Liver (tissue), 9 donors: ENCODE results near the gene KCNQ1. TPM values are rescaled to one million over a fixed set of nuclear protein-coding genes. Genes with fewer than 3 reads are reported as not detected.

Experiments
- DNase-seq: peaks from one replicate; pipeline ENCODE4 v3.0.0-alpha.2; 2017; ENCODE audit warnings: low spot score
- H3K27ac ChIP-seq, 2 donors: one replicate each; pipeline ENCODE4 v1.7.0; 2013; ENCODE audit warnings: inconsistent platforms in 2 of 2, low read length in 2 of 2, control low read depth in 1 of 2, low read depth in 1 of 2, mild to moderate bottlenecking in 1 of 2
- H3K27me3 ChIP-seq, 4 donors: one replicate each; pipeline versions ENCODE4 v1.6.1 to v1.7.0; 2013; ENCODE audit warnings: low read length in 3 of 4, inconsistent platforms in 1 of 4, mild to moderate bottlenecking in 1 of 4, moderate library complexity in 1 of 4; ENCODE audit not compliant: control insufficient read depth in 4 of 4, insufficient read depth in 4 of 4
- H3K36me3 ChIP-seq, 4 donors: one replicate each; pipeline versions ENCODE4 v1.6.1 to v1.7.0; 2013; ENCODE audit warnings: low read length in 3 of 4, mild to moderate bottlenecking in 3 of 4, low read depth in 1 of 4, moderate library complexity in 1 of 4; ENCODE audit not compliant: control insufficient read depth in 4 of 4, insufficient read depth in 3 of 4
- H3K4me1 ChIP-seq, 4 donors: one replicate each; pipeline versions ENCODE4 v1.6.1 to v1.7.0; 2013; ENCODE audit warnings: low read length in 3 of 4, mild to moderate bottlenecking in 3 of 4, moderate library complexity in 1 of 4; ENCODE audit not compliant: control insufficient read depth in 4 of 4, insufficient read depth in 4 of 4
- H3K4me3 ChIP-seq, 3 donors: one replicate each; pipeline versions ENCODE4 v1.6.1 to v1.7.0; 2013; ENCODE audit warnings: low read length in 3 of 3, control low read depth in 1 of 3, low read depth in 1 of 3, mild to moderate bottlenecking in 1 of 3
- H3K9ac ChIP-seq, 2 donors: one replicate each; pipeline ENCODE4 v1.7.0; 2013; ENCODE audit warnings: low read length in 2 of 2, mild to moderate bottlenecking in 2 of 2, moderate library complexity in 2 of 2, control low read depth in 1 of 2, low read depth in 1 of 2
- H3K9me3 ChIP-seq, 4 donors: one replicate each; pipeline versions ENCODE4 v1.6.1 to v1.7.0; 2013; ENCODE audit warnings: low read length in 3 of 4; ENCODE audit not compliant: control insufficient read depth in 4 of 4
- CTCF ChIP-seq: fragments of 150-350 bp; IDR thresholded peaks from 2 replicates; pipeline ENCODE4 v1.5.1; 2017; ENCODE audit warnings: improper control_type of control experiment, low read depth, low read length; ENCODE audit not compliant: missing input control
- FOXA1 ChIP-seq: IDR thresholded peaks from 2 replicates; pipeline ENCODE4 v1.6.1; 2016; ENCODE audit warnings: antibody characterized with exemption
- FOXA2 ChIP-seq: IDR thresholded peaks from 2 replicates; pipeline ENCODE4 v1.6.1; 2016; ENCODE audit warnings: antibody characterized with exemption
- HNF4A ChIP-seq, 2 donors: conservative IDR thresholded peaks; 2 replicates each; pipeline ENCODE4 v1.6.1; 2016; ENCODE audit warnings: antibody characterized with exemption in 2 of 2, mild to moderate bottlenecking in 2 of 2
- HNF4G ChIP-seq: IDR thresholded peaks from 2 replicates; pipeline ENCODE4 v1.6.1; 2016; ENCODE audit warnings: antibody characterized with exemption
- JUND ChIP-seq, 2 donors: IDR thresholded peaks; 2 replicates each; pipeline ENCODE4 v1.6.1; 2016; ENCODE audit warnings: antibody characterized with exemption in 2 of 2
- MAX ChIP-seq: IDR thresholded peaks from 2 replicates; pipeline ENCODE4 v1.6.1; 2016; ENCODE audit warnings: antibody characterized with exemption
- NR2F2 ChIP-seq: IDR thresholded peaks from 2 replicates; pipeline ENCODE4 v1.6.1; 2016; ENCODE audit warnings: antibody characterized with exemption
- RAD21 ChIP-seq, 2 donors: IDR thresholded peaks; 2 replicates each; pipeline ENCODE4 v1.6.1; 2016; ENCODE audit warnings: antibody characterized with exemption in 2 of 2, mild to moderate bottlenecking in 2 of 2
- RXRA ChIP-seq, 2 donors: IDR thresholded peaks; 2 replicates each; pipeline ENCODE4 v1.6.1; 2017 to 2018; ENCODE audit warnings: antibody characterized with exemption in 2 of 2, mild to moderate bottlenecking in 1 of 2
- SP1 ChIP-seq: IDR thresholded peaks from 2 replicates; pipeline ENCODE4 v1.6.1; 2018; ENCODE audit warnings: antibody characterized with exemption, mild to moderate bottlenecking
- TAF1 ChIP-seq: conservative IDR thresholded peaks from 2 replicates; pipeline ENCODE4 v1.6.1; 2016; ENCODE audit warnings: antibody characterized with exemption, mild to moderate bottlenecking
- YY1 ChIP-seq: IDR thresholded peaks from 2 replicates; pipeline ENCODE4 v1.6.1; 2016; ENCODE audit warnings: antibody characterized with exemption, mild to moderate bottlenecking
- ZBTB33 ChIP-seq: IDR thresholded peaks from 2 replicates; pipeline ENCODE4 v1.6.1; 2016; ENCODE audit warnings: antibody characterized with exemption
- WGBS: extraction: QIAGEN DNeasy Blood & Tissue Kit; methylation state at CpG from one replicate; pipeline ENCODE4 v1.1.7; 2013; 5-methylcytosine and 5-hydroxymethylcytosine counted together
- polyA plus RNA-seq, 2 donors: library from polyadenylated mRNA; stranded (reverse) in 1 of 2; unstranded in 1 of 2; fragments of 200-250 nt in 1 of 2; fragments of >200 nt in 1 of 2; fragmentation: Nextera tagmentation in 1 of 2; extraction: Ambion mirVana in 1 of 2; gene quantifications; one replicate each; pipeline versions ENCODE4 v1.2.1 to v1.2.3, GENCODE V29; 2013 to 2015
- total RNA-seq, 2 donors: library from RNA; depleted of rRNA; stranded (reverse); fragments of >200 nt; gene quantifications; one replicate each; pipeline ENCODE4 v1.2.3, GENCODE V29; 2014
- TF ChIP-seq, protein P1 (sequence below): IDR thresholded peaks from 2 replicates; pipeline ENCODE4 v1.6.1; 2016; ENCODE audit warnings: antibody characterized with exemption
- donor health status: healthy.
- donor health status: healthy.
- donor health status: healthy.
- donor health status: healthy.
- donor health status: healthy.

The KCNQ1 gene
- total and polyA plus RNA-seq, 4 donors, result 0.31 to 2.2 (median 1.5) TPM

DNA sequence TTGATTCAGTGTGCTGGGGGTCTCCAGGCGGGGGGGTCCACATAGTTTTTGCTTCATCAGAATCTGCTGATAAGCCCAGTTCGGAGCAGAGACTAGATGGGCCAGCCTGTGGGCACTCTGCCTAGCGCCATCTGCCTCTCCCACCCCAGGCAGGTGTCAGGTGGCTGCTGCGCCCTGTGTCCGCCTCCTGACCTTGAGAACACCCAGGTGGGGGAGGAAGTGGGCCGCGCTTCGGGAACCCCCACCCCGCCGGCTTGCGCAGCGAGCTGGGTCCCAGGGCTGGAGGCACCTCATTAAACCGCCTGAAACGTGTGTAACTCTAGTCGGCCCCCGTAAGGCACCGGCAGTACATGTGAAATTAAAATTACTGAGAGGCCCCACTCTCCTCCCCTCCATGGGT, 113.6 kb downstream of the KCNQ1 start:
- no peaks in the 10 kb centered on the region for H3K9me3 ChIP-seq
- H3K9ac ChIP-seq, result no peak overlapping the region
- no peak for TF ChIP-seq RXRA (IDR thresholded peaks at IDR 0.05)
- no peak for TF ChIP-seq SP1
- no peak for TF ChIP-seq YY1
- TF ChIP-seq HNF4G, result no peak
- TF ChIP-seq FOXA2, result no peak
- no peak for TF ChIP-seq HNF4A (conservative IDR thresholded peaks at IDR 0.05)
- TF ChIP-seq JUND (IDR thresholded peaks at IDR 0.05), result no peak
- 96% methylated on average over 17 of the region's 17 CpGs for whole genome bisulfite sequencing
- no peaks in the 10 kb centered on the region for H3K36me3 ChIP-seq
- H3K4me3 ChIP-seq, result no peak overlapping the region
- no peaks in the 10 kb centered on the region for H3K27me3 ChIP-seq
- H3K4me1 ChIP-seq, result peaks cover 0 to 7% (median 0%) of the 10 kb centered on the region in 4 donors
- H3K27ac ChIP-seq, result no peak overlapping the region
- DNase-seq, result no peak

GRCh38 chr11:2558861-2559526, 114.2 kb downstream of the KCNQ1 start:
- no peak overlapping the region for H3K9ac ChIP-seq
- TF ChIP-seq YY1 (no peak), RXRA (IDR thresholded peaks at IDR 0.05) (no peak), RAD21 (IDR thresholded peaks at IDR 0.05) (no peak), HNF4G (no peak), HNF4A (conservative IDR thresholded peaks at IDR 0.05) (no peak), CTCF (no peak), FOXA1 (no peak), ZBTB33 (no peak), TAF1 (no peak), JUND (IDR thresholded peaks at IDR 0.05) (no peak), MAX (no peak), NR2F2 (no peak), SP1 (no peak), FOXA2 (no peak)
- TF ChIP-seq, protein P1, sequence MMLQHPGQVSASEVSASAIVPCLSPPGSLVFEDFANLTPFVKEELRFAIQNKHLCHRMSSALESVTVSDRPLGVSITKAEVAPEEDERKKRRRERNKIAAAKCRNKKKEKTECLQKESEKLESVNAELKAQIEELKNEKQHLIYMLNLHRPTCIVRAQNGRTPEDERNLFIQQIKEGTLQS, result no peak
- no peaks in the 10 kb centered on the region for H3K9me3 ChIP-seq
- H3K27ac ChIP-seq, result no peak overlapping the region
- no peaks in the 10 kb centered on the region for H3K36me3 ChIP-seq
- H3K27me3 ChIP-seq, result no peaks in the 10 kb centered on the region
- WGBS, result 94% methylated on average over 13 of the region's 13 CpGs
- peaks cover 0 to 7% (median 0%) of the 10 kb centered on the region in 4 donors for H3K4me1 ChIP-seq
- DNase-seq, result no peak
- no peak overlapping the region for H3K4me3 ChIP-seq
